Testis (tissue), 2 donors: ENCODE measurements around the gene RPS3.

Source experiments
- POLR2A ChIP-seq: fragments of 450-650 bp; IDR thresholded peaks from one replicate; pipeline ENCODE4 v1.6.1; 2017; ENCODE audit warnings: antibody characterized with exemption, mild to moderate bottlenecking, moderate library complexity
- TF ChIP-seq, protein P1 (sequence below), 3 experiments: fragments of 450-650 bp in 2 of 3; fragments of 200-600 bp in 1 of 3; sonication (generic) in 1 of 3; IDR thresholded peaks; one replicate each; pipeline ENCODE4 v1.5.1; 2016 to 2019; ENCODE audit warnings: antibody characterized with exemption in 3 of 3, mild to moderate bottlenecking in 2 of 3, moderate library complexity in 1 of 3

DNA sequence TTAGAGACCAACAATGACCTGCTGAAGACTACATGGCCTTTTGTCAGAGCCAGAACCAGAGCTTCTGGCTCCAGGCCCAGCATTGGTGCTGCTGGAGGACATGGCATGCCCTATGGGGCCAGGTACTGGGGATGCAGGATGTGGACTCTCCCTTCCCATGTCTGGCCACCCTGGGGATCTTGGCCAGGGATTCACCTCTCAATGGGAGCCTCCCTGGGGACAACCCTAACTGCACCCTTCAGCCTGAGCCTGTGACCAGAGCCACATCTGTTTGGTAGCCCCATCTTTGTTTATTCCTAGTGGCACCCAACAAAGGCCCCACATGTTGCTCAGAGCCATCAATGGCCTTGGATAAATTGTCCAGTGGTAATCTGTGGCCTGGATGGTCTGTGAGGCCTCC is 27.9 kb downstream of the RPS3 start:
- TF ChIP-seq POLR2A, result no peak
- TF ChIP-seq, protein P1, sequence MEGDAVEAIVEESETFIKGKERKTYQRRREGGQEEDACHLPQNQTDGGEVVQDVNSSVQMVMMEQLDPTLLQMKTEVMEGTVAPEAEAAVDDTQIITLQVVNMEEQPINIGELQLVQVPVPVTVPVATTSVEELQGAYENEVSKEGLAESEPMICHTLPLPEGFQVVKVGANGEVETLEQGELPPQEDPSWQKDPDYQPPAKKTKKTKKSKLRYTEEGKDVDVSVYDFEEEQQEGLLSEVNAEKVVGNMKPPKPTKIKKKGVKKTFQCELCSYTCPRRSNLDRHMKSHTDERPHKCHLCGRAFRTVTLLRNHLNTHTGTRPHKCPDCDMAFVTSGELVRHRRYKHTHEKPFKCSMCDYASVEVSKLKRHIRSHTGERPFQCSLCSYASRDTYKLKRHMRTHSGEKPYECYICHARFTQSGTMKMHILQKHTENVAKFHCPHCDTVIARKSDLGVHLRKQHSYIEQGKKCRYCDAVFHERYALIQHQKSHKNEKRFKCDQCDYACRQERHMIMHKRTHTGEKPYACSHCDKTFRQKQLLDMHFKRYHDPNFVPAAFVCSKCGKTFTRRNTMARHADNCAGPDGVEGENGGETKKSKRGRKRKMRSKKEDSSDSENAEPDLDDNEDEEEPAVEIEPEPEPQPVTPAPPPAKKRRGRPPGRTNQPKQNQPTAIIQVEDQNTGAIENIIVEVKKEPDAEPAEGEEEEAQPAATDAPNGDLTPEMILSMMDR (IDR thresholded peaks at IDR 0.05), result no peak
